Erythroblast (primary cell): ENCODE data around the gene ABCC4.

Experiments
- GATA1 ChIP-seq: IDR thresholded peaks from 2 replicates; pipeline ENCODE4 v1.6.1; 2011; ENCODE audit warnings: low read depth, mild to moderate bottlenecking, control low read depth, low read length, moderate library complexity
- POLR2A ChIP-seq: IDR thresholded peaks from 2 replicates; pipeline ENCODE4 v1.6.1; 2011; ENCODE audit warnings: mild to moderate bottlenecking, low read length

DNA sequence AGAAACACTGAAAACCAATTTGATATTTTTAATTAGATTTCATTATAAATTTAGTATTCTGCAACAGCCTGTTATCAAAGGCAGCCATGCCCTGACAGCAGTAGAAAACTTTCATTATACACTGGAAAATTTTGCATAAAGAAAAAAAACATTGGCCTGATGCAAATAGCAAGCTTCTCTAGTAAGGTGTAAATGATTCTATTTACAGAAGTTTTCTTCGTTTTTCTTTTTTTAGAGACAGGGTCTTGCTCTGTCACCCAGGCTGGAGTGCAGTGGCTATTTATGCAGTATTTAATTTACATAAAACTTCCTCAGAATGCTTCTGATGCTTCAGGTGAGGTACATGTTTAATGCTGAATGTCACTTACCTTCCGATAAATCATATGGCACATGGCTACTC is 67.0 kb downstream of the ABCC4 start:
- TF ChIP-seq POLR2A (no peak), GATA1 (no peak)
